ENCODE data around the gene TRMU. TPM values are rescaled to one million over a fixed set of nuclear protein-coding genes. Genes with fewer than 3 reads are reported as not detected.

The TRMU gene
- total and polyA plus RNA-seq, 2 of the 4 experiments (the other 2 are of a cell fraction), result 19.0 to 36.4 TPM

DNA sequence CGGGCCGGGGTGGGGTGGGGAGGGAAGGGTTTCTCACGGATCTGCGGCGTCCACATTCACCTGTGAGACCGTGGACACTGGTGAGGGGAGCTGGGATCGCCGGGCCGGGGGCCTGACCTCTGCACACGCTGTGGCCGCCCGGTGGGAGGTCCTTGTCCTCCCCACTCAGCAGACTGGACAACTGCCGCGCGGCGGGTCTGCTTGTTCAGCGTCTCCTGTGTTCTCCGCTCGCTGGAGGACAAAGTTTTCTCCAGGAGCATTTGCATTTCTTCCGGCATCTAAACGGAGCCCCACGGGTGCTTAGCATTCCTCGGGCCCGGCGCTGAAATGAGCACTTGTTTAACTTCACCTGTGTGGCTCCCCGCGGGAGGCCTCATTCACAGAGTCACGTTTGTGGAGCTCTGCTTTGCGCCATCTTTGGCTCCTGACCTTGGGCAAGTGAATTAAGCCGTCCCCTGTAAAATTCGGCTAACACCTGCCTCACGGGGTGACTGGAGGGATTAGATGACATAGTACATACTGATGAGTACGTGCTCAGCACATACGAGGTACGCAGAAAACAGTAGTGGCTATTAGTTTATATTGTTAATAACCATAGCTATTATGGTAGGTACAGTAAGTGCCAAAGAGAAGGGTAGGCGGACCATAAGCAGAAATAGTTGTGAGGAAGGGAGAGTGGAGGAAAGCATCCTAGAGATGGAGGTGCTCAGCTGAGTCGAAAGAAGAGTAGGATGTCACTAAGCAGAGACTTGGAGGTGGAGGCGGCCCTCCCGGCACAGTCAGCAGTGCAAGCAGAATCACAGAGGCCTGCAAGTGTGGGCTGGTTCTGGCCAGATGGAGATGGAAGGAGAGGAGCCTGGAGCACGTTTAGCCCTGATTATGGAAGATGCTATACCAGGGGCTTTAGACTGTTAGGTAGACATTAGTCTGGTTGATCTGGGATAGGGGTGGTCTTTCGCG, 885 bp downstream of the TRMU start:
- peak overlapping the region; percentile 92 for H2BK5ac ChIP-seq (ENCODE audit: low read depth, low read length, poor library complexity, severe bottlenecking)
- peak overlapping the region; percentile 64 for H2AK5ac ChIP-seq (ENCODE audit: low read depth, low read length)
- peak overlapping the region; percentile 8 for H3K4ac ChIP-seq (ENCODE audit: low read depth, low read length)
- H3K18ac ChIP-seq (ENCODE audit: low read depth, low read length), result no peak overlapping the region
- BruUV-seq (replicated peaks), result no TSS peak
- ChIA-PET CTCF (interaction anchor here (0.7 to 1.2 kb wide), 3 partner anchors 14 to 198 kb away, joined by 3 to 6 read pairs (median 4); no protein-coding TSS in a partner anchor), POLR2A (ENCODE audit: unreplicated experiment) (interaction anchor here (0.9 to 1.1 kb wide), 2 partner anchors 8 to 214 kb away, joined by 3 to 6 read pairs; no protein-coding TSS in a partner anchor)
- H3K36me3 ChIP-seq (ENCODE audit: control insufficient read depth, insufficient read depth, low read length), result peaks cover 24% of the 10 kb centered on the region
- no peak overlapping the region for H2BK120ac ChIP-seq (ENCODE audit: low read depth, low read length)
- H3K4me3 ChIP-seq (ENCODE audit: insufficient read depth, low read depth, low read length), result peak overlapping the region; percentile 88
- H2BK15ac ChIP-seq (ENCODE audit: low read depth, low read length), result no peak overlapping the region
- peak overlapping the region; percentile 84 to 90; a peak in 2 of 4 replicates for H4K8ac ChIP-seq (ENCODE audit: low read depth in 2 of 2, low read length in 2 of 2)
- peaks cover 2% of the 10 kb centered on the region; the same call in 1 of the 2 replicates for H3K4me1 ChIP-seq (ENCODE audit: control insufficient read depth, insufficient read depth, low read length)
- peak overlapping the region; percentile 83 for H3K27ac ChIP-seq (ENCODE audit: insufficient read depth, low read length)
- no peak overlapping the region for H4K5ac ChIP-seq (ENCODE audit: low read depth, low read length)
- ATAC-seq (ENCODE audit: low read depth) (peak; percentile 43), DNase-seq (peak; percentile 8)
- H3K4me2 ChIP-seq (ENCODE audit: low read depth, low read length), result peak overlapping the region; percentile 85
- peak overlapping the region; percentile 97 for H2AK9ac ChIP-seq (replicated peaks; ENCODE audit: low read depth, low read length, poor library complexity)
- H3K79me1 ChIP-seq (ENCODE audit: low read depth in 1 of 2, low read length in 2 of 2), result peaks cover 27 to 37% of the 10 kb centered on the region in 2 experiments
- 13% methylated on average over 24 of the region's 42 CpGs; no CpG with 5 or more reads in 1 of the 2 experiments for WGBS, 2 experiments (ENCODE audit: extremely low coverage in 2 of 2, insufficient read length in 1 of 2)
- peak overlapping the region; percentile 96 for H2AFZ ChIP-seq (replicated peaks; ENCODE audit: low read length, poor library complexity)
- dilution Hi-C loops (cut with HindIII; ENCODE audit: low sequenced_read_pairs, unreplicated experiment), result no loop called here
- intact Hi-C loops (cut with micrococcal nuclease), result no loop called here
- in situ Hi-C loops (cut with MboI; ENCODE audit: low sequenced_read_pairs), result no loop called here
- H3K14ac ChIP-seq (replicated peaks; ENCODE audit: low read depth, low read length), result peak overlapping the region; percentile 64
- H4K20me1 ChIP-seq (ENCODE audit: insufficient read depth, low read length), result peaks cover 9% of the 10 kb centered on the region; the same call in 1 of the 2 replicates
- no peak for TF ChIP-seq NFE2L2 (IDR thresholded peaks at IDR 0.05; ENCODE audit: low read depth, low read length)
- peak; percentile 22; the same call in 1 of the 2 replicates for TF ChIP-seq MXI1 (IDR thresholded peaks at IDR 0.05; ENCODE audit: borderline replicate concordance, low read depth, low read length)
- peak overlapping the region; percentile 80 for H3K9ac ChIP-seq (ENCODE audit: low read depth, low read length)
- peak overlapping the region; percentile 68; the same call in 1 of the 2 replicates for H3K23ac ChIP-seq (ENCODE audit: low read depth, low read length)
- H2BK20ac ChIP-seq (ENCODE audit: low read depth, low read length), result no peak overlapping the region
- no peaks in the 10 kb centered on the region for H3K9me3 ChIP-seq (ENCODE audit: control insufficient read depth, insufficient read depth, low read length)
- H3K9me1 ChIP-seq (ENCODE audit: insufficient read depth, low read length), result peaks cover 6% of the 10 kb centered on the region; the same call in 1 of the 2 replicates
- H4K91ac ChIP-seq (ENCODE audit: insufficient read depth, low read depth, low read length), result peak overlapping the region; percentile 65
- peak overlapping the region; percentile 52 for H3K56ac ChIP-seq (ENCODE audit: extremely low read depth, insufficient read depth, low read length)
- no peaks in the 10 kb centered on the region for H3K27me3 ChIP-seq (ENCODE audit: control insufficient read depth, insufficient read depth, low read length)
